IMR-90 (cell line): ENCODE measurements around the gene HHIPL1. TPM values are rescaled to one million over a fixed set of nuclear protein-coding genes. Genes with fewer than 3 reads are reported as not detected.

Source experiments
- ATAC-seq: fragments of 200-7000 bp; cut with Tn5 transposase; 2 replicates; pipeline ENCODE4 v1.9.1; 2020; ENCODE audit warnings: low read depth, mild to moderate bottlenecking, moderate library complexity
- BruUV-seq: library from RNA; stranded (reverse); fragments of 400-500 nt; replicated peaks from 2 replicates; lab custom pipeline; 2021; lab: Mats Ljungman, UMichigan
- CTCF ChIA-PET: fragments of 300-600 bp; formaldehyde crosslinking; extraction: SDS; loops from one replicate; lab custom pipeline; 2021; ENCODE audit warnings: antibody characterized with exemption; lab: Yijun Ruan, JAX
- POLR2A ChIA-PET: fragments of 300-600 bp; sonication (Branson Sonifier 250); formaldehyde crosslinking; loops from one replicate; lab custom pipeline; 2022; ENCODE audit warnings: antibody characterized with exemption; ENCODE audit not compliant: unreplicated experiment; lab: Charles Lee
- DNase-seq: peaks from one replicate; pipeline ENCODE4 v3.0.0; 2013
- H2AFZ ChIP-seq: replicated peaks from 2 replicates; pipeline ENCODE3; 2013; ENCODE audit warnings: low read length, mild to moderate bottlenecking; ENCODE audit not compliant: poor library complexity
- H2AK5ac ChIP-seq: 2 replicates; pipeline ENCODE4 v1.6.1; 2013; ENCODE audit warnings: low read depth, low read length, inconsistent platforms
- H2AK9ac ChIP-seq: replicated peaks from 2 replicates; pipeline ENCODE3; 2013; ENCODE audit warnings: mild to moderate bottlenecking, low read depth, low read length, moderate library complexity; ENCODE audit not compliant: poor library complexity
- H2BK120ac ChIP-seq: 2 replicates; pipeline ENCODE4 v1.6.1; 2013; ENCODE audit warnings: low read depth, low read length, inconsistent platforms
- H2BK15ac ChIP-seq: 3 replicates; pipeline ENCODE4 v1.6.1; 2013; ENCODE audit warnings: low read depth, low read length, inconsistent platforms
- H2BK20ac ChIP-seq: 2 replicates; pipeline ENCODE4 v1.6.1; 2013; ENCODE audit warnings: low read depth, mild to moderate bottlenecking, inconsistent platforms, low read length, moderate library complexity
- H2BK5ac ChIP-seq: 2 replicates; pipeline ENCODE4 v1.6.1; 2013; ENCODE audit warnings: mild to moderate bottlenecking, low read depth, low read length, inconsistent platforms; ENCODE audit not compliant: poor library complexity, severe bottlenecking
- H3K14ac ChIP-seq: replicated peaks from 2 replicates; pipeline ENCODE4 v1.6.1; 2013; ENCODE audit warnings: low read depth, low read length, inconsistent platforms
- H3K18ac ChIP-seq: 2 replicates; pipeline ENCODE4 v1.6.1; 2013; ENCODE audit warnings: low read depth, low read length, control low read depth
- H3K23ac ChIP-seq: 2 replicates; pipeline ENCODE4 v1.6.1; 2013; ENCODE audit warnings: low read depth, low read length, inconsistent platforms
- H3K27ac ChIP-seq: 2 replicates; pipeline ENCODE4 v1.5.1; 2013; ENCODE audit warnings: mild to moderate bottlenecking, control low read depth, low read length; ENCODE audit not compliant: insufficient read depth
- H3K27me3 ChIP-seq: 2 replicates; pipeline ENCODE4 v1.6.1; 2013; ENCODE audit warnings: low read length; ENCODE audit not compliant: control insufficient read depth, insufficient read depth
- H3K36me3 ChIP-seq: 2 replicates; pipeline ENCODE4 v1.6.1; 2013; ENCODE audit warnings: low read length, mixed read lengths; ENCODE audit not compliant: control insufficient read depth, insufficient read depth
- H3K4ac ChIP-seq: 2 replicates; pipeline ENCODE4 v1.6.1; 2013; ENCODE audit warnings: low read depth, low read length, inconsistent platforms
- H3K4me1 ChIP-seq: 2 replicates; pipeline ENCODE4 v1.6.1; 2013; ENCODE audit warnings: low read length, mixed read lengths; ENCODE audit not compliant: control insufficient read depth, insufficient read depth
- H3K4me2 ChIP-seq: 2 replicates; pipeline ENCODE4 v1.6.1; 2013; ENCODE audit warnings: low read depth, mild to moderate bottlenecking, control low read depth, low read length, moderate library complexity
- H3K4me3 ChIP-seq: 2 replicates; pipeline ENCODE4 v1.5.1; 2013; ENCODE audit warnings: low read depth, mild to moderate bottlenecking, control low read depth, low read length, moderate library complexity; ENCODE audit not compliant: insufficient read depth
- H3K56ac ChIP-seq: 2 replicates; pipeline ENCODE4 v1.6.1; 2013; ENCODE audit warnings: low read length, inconsistent platforms; ENCODE audit not compliant: insufficient read depth; ENCODE audit errors: extremely low read depth
- H3K79me1 ChIP-seq, 2 experiments: 2 replicates each; pipeline ENCODE4 v1.6.1; 2013; ENCODE audit warnings: low read length in 2 of 2, inconsistent platforms in 1 of 2, low read depth in 1 of 2
- H3K9ac ChIP-seq: 2 replicates; pipeline ENCODE4 v1.6.1; 2013; ENCODE audit warnings: low read depth, low read length, control low read depth
- H3K9me1 ChIP-seq: 2 replicates; pipeline ENCODE4 v1.6.1; 2013; ENCODE audit warnings: low read length, inconsistent platforms; ENCODE audit not compliant: insufficient read depth
- H3K9me3 ChIP-seq: 2 replicates; pipeline ENCODE4 v1.6.1; 2013; ENCODE audit warnings: low read length; ENCODE audit not compliant: control insufficient read depth, insufficient read depth
- H4K20me1 ChIP-seq: 2 replicates; pipeline ENCODE4 v1.6.1; 2013; ENCODE audit warnings: low read length, inconsistent platforms; ENCODE audit not compliant: insufficient read depth
- H4K5ac ChIP-seq: 2 replicates; pipeline ENCODE4 v1.6.1; 2013; ENCODE audit warnings: mild to moderate bottlenecking, low read depth, low read length, control low read depth
- H4K8ac ChIP-seq, 2 experiments: 2 replicates each; pipeline ENCODE4 v1.6.1; 2013; ENCODE audit warnings: low read depth in 2 of 2, low read length in 2 of 2, control low read depth in 1 of 2, inconsistent platforms in 1 of 2
- H4K91ac ChIP-seq: 2 replicates; pipeline ENCODE4 v1.6.1; 2013; ENCODE audit warnings: low read depth, low read length, inconsistent platforms; ENCODE audit not compliant: insufficient read depth
- CEBPB ChIP-seq: IDR thresholded peaks from 2 replicates; pipeline ENCODE4 v1.6.1; 2012; ENCODE audit warnings: low read depth, low read length, improper control_type of control experiment
- CTCF ChIP-seq: conservative IDR thresholded peaks from 2 replicates; pipeline ENCODE4 v1.5.1; 2012; ENCODE audit warnings: mild to moderate bottlenecking, low read depth, low read length, improper control_type of control experiment
- FOS ChIP-seq: fragments of 150-350 bp; IDR thresholded peaks from 2 replicates; pipeline ENCODE4 v1.6.1; 2016; ENCODE audit warnings: low read depth, low read length
- MAZ ChIP-seq: IDR thresholded peaks from 2 replicates; pipeline ENCODE4 v1.6.1; 2012; ENCODE audit warnings: low read depth, mild to moderate bottlenecking, low read length, improper control_type of control experiment, moderate library complexity, borderline replicate concordance
- NFE2L2 ChIP-seq: fragments of 150-350 bp; IDR thresholded peaks from 2 replicates; pipeline ENCODE4 v1.6.1; 2016; ENCODE audit warnings: low read depth, mild to moderate bottlenecking, low read length
- RAD21 ChIP-seq: IDR thresholded peaks from 2 replicates; pipeline ENCODE4 v1.6.1; 2012; ENCODE audit warnings: low read length, improper control_type of control experiment
- RCOR1 ChIP-seq: IDR thresholded peaks from 2 replicates; pipeline ENCODE4 v1.6.1; 2012; ENCODE audit warnings: mild to moderate bottlenecking, low read length, improper control_type of control experiment; ENCODE audit not compliant: insufficient replicate concordance
- RFX5 ChIP-seq: IDR thresholded peaks from 2 replicates; pipeline ENCODE4 v1.8.0; 2012; ENCODE audit warnings: low read depth, mild to moderate bottlenecking, low read length, moderate library complexity
- WGBS, 2 experiments: methylation state at CpG; one replicate each; pipeline versions ENCODE4 v1.1.5 to v1.1.7; 2013; ENCODE audit warnings: missing lambda C conversion rate in 2 of 2; ENCODE audit not compliant: insufficient read length in 1 of 2; ENCODE audit errors: extremely low coverage in 2 of 2; 5-methylcytosine and 5-hydroxymethylcytosine counted together
- dilution Hi-C: fragments of 300-500 bp; cut with HindIII; formaldehyde crosslinking; loops from one replicate; pipeline ENCODE4 v1.14.3; 2018; ENCODE audit warnings: low sequenced_read_pairs; ENCODE audit not compliant: unreplicated experiment
- in situ Hi-C: fragments of 300-500 bp; cut with MboI; formaldehyde crosslinking; loops from 3 replicates; pipeline ENCODE4 v1.14.3; 2019; ENCODE audit warnings: low sequenced_read_pairs, inconsistent platforms, mixed read lengths
- intact Hi-C: fragments of 100-400 bp; cut with micrococcal nuclease; formaldehyde crosslinking; loops from 2 replicates; pipeline ENCODE4 v1.10.0; 2022
- polyA plus RNA-seq, 3 experiments: library from polyadenylated mRNA; depleted of rRNA; stranded (reverse); fragments of >200 nt; gene quantifications; 2 replicates each; pipeline ENCODE4 v1.2.3, GENCODE V29; 2012; ENCODE audit warnings: low replicate concordance in 1 of 3
- total RNA-seq: library from RNA; depleted of rRNA; stranded (reverse); fragments of >200 nt; gene quantifications from 2 replicates; pipeline ENCODE4 v1.2.3, GENCODE V29; 2012
- TF ChIP-seq, protein P1 (sequence below): fragments of 150-350 bp; IDR thresholded peaks from 2 replicates; pipeline ENCODE4 v1.6.1; 2016; ENCODE audit warnings: low read depth, mild to moderate bottlenecking, low read length, moderate library complexity, borderline replicate concordance

Gene HHIPL1
- total and polyA plus RNA-seq, 2 of the 4 experiments (the other 2 are of a cell fraction) = 0.65 to 0.72 TPM

DNA sequence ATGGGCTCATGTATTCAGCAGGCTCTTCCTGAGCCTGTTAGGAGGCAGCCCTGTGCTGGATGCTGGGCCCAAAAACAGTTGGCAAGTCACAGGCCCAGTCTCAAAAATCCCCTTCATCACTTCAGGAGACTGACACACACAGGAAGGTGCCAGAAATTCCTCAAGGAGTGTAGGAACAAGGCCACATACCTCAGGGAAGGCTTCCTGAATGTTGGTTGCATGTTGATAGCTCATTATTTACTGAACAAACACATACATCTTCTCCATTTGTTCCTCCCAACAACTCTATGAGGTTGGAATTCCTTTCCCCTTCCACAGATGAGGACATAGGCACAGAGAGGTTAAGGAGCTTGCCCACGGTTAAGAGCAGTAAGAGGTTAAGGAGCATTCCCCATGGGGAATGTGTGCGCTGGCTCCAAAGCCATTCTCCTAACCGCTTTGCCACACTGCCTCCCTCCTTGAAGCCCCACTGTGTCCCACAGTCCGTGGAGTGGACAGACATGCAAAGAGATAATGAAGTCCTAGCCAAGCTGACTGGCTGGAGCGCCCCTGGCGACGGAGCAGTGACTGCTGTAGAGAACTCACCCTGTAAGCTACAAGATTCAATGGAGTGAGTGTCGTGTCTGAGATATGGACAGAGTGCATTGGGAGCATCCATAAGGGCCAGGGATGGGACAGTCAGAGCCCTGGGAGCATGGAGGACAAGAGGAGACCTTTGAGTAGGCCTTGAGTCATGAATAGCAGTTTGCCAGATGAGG lies 3.3 kb downstream of the HHIPL1 start:
- intact Hi-C loops (no loop called here), dilution Hi-C loops (no loop called here), in situ Hi-C loops (no loop called here)
- BruUV-seq = no TSS peak
- Histone ChIP-seq H2AK9ac (no peak overlapping the region), H2BK5ac (no peak overlapping the region), H2AFZ (no peak overlapping the region), H3K79me1 (no peaks in the 10 kb centered on the region), H4K5ac (no peak overlapping the region), H2BK20ac (no peak overlapping the region), H3K56ac (no peak overlapping the region), H3K14ac (no peak overlapping the region), H3K4ac (no peak overlapping the region), H3K9me3 (no peaks in the 10 kb centered on the region), H4K8ac (no peak overlapping the region), H2BK15ac (no peak overlapping the region), H2AK5ac (no peak overlapping the region), H3K23ac (no peak overlapping the region), H4K91ac (no peak overlapping the region), H3K9ac (no peak overlapping the region), H3K4me3 (no peak overlapping the region), H3K4me2 (no peak overlapping the region), H3K36me3 (no peaks in the 10 kb centered on the region), H3K18ac (no peak overlapping the region), H3K27ac (no peak overlapping the region), H4K20me1 (no peaks in the 10 kb centered on the region), H3K27me3 (peaks cover 4% of the 10 kb centered on the region; the same call in 1 of the 2 replicates), H3K9me1 (peaks cover 5% of the 10 kb centered on the region; the same call in 1 of the 2 replicates), H3K4me1 (peaks cover 4% of the 10 kb centered on the region; the same call in 1 of the 2 replicates), H2BK120ac (no peak overlapping the region)
- ChIA-PET CTCF (no interaction called here), POLR2A (no interaction called here)
- ATAC-seq (no peak), DNase-seq (no peak)
- 89% methylated on average over 3 of the region's 8 CpGs; no CpG with 5 or more reads in 1 of the 2 experiments for WGBS, 2 experiments
- TF ChIP-seq RCOR1 (no peak), RFX5 (no peak), CTCF (no peak), MAZ (no peak), FOS (no peak), RAD21 (no peak), NFE2L2 (no peak), CEBPB (no peak)
- TF ChIP-seq, protein P1, sequence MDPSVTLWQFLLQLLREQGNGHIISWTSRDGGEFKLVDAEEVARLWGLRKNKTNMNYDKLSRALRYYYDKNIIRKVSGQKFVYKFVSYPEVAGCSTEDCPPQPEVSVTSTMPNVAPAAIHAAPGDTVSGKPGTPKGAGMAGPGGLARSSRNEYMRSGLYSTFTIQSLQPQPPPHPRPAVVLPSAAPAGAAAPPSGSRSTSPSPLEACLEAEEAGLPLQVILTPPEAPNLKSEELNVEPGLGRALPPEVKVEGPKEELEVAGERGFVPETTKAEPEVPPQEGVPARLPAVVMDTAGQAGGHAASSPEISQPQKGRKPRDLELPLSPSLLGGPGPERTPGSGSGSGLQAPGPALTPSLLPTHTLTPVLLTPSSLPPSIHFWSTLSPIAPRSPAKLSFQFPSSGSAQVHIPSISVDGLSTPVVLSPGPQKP = no peak
